Fibroblast of villous mesenchyme (primary cell): Measurements from ENCODE around the gene ZFR2. TPM values are rescaled to one million over a fixed set of nuclear protein-coding genes. Genes with fewer than 3 reads are reported as not detected.
A peak's percentile ranks its signal among the peaks of the same experiment; 100 is the strongest.

Experiments
- DNase-seq: peaks from one replicate; pipeline ENCODE4 v3.0.0-alpha.2; 2010; ENCODE audit warnings: low read depth
- H3K4me3 ChIP-seq: 2 replicates; pipeline ENCODE4 v1.5.1; 2011; ENCODE audit warnings: low read depth, mild to moderate bottlenecking, low read length
- CTCF ChIP-seq: IDR thresholded peaks from 2 replicates; pipeline ENCODE4 v1.5.1; 2012; ENCODE audit warnings: low read depth, mild to moderate bottlenecking, low read length; ENCODE audit not compliant: insufficient read depth
- total RNA-seq: library from RNA; depleted of rRNA; stranded (reverse); fragments of >200 nt; gene quantifications from 2 replicates; pipeline ENCODE4 v1.2.3, GENCODE V29; 2012

Gene ZFR2
- total RNA-seq, 1 donor: not detected

- no peak for DNase-seq
- H3K4me3 ChIP-seq: no peak overlapping the region
- TF ChIP-seq CTCF: no peak
These were observed 19.1 kb downstream of the ZFR2 start for GRCh38 chr19:3849787-3850186.

- DNase-seq: no peak
- peak; percentile 32 for TF ChIP-seq CTCF
These were observed 19.7 kb downstream of the ZFR2 start for GRCh38 chr19:3849092-3849491.

GRCh38 chr19:3844596-3844995, 24.2 kb downstream of the ZFR2 start:
- H3K4me3 ChIP-seq: no peak overlapping the region
- no peak for DNase-seq
- TF ChIP-seq CTCF: no peak

More at GRCh38 chr19:3849092-3849491, 19.7 kb downstream of the ZFR2 start:
- no peak overlapping the region for H3K4me3 ChIP-seq

- no peak for DNase-seq
- H3K4me3 ChIP-seq: no peak overlapping the region
- no peak for TF ChIP-seq CTCF
These were observed 25.9 kb downstream of the ZFR2 start for GRCh38 chr19:3842948-3843347.

GRCh38 chr19:3840804-3841203, 28.0 kb downstream of the ZFR2 start:
- no peak for TF ChIP-seq CTCF
- no peak for DNase-seq
- H3K4me3 ChIP-seq: no peak overlapping the region

GRCh38 chr19:3839941-3840340, 28.9 kb downstream of the ZFR2 start:
- H3K4me3 ChIP-seq: no peak overlapping the region
- no peak for TF ChIP-seq CTCF
- no peak for DNase-seq

- H3K4me3 ChIP-seq: no peak overlapping the region
- TF ChIP-seq CTCF: no peak
These were observed 30.2 kb downstream of the ZFR2 start for GRCh38 chr19:3838661-3839060.

More at GRCh38 chr19:3838661-3839060, 30.2 kb downstream of the ZFR2 start:
- no peak for DNase-seq
